B cell (primary cell): ENCODE data around the gene ZNF821. TPM values are rescaled to one million over a fixed set of nuclear protein-coding genes. Genes with fewer than 3 reads are reported as not detected.

Source experiments
- ATAC-seq: fragments of 200-7000 bp; cut with Tn5 transposase; one replicate; pipeline ENCODE4 v1.10.0; 2021; ENCODE audit warnings: low read depth, mild to moderate bottlenecking, moderate number of reproducible peaks, moderate library complexity
- CTCF ChIA-PET: fragments of 350-600 bp; sonication (Branson Sonifier 250); formaldehyde crosslinking; loops from one replicate; lab custom pipeline; 2021; ENCODE audit warnings: antibody characterized with exemption, inconsistent platforms; lab: Charles Lee
- POLR2A ChIA-PET: fragments of 350-600 bp; sonication (Branson Sonifier 250); formaldehyde crosslinking; loops from one replicate; lab custom pipeline; 2021; ENCODE audit warnings: antibody characterized with exemption; lab: Charles Lee
- DNase-seq: peaks from one replicate; pipeline ENCODE4 v3.0.0; 2013
- H2AFZ ChIP-seq: 2 replicates; pipeline ENCODE4 v1.6.1; 2012; ENCODE audit warnings: mild to moderate bottlenecking, low read depth, low read length; ENCODE audit not compliant: insufficient read depth, poor library complexity, severe bottlenecking
- H3K27ac ChIP-seq, 2 donors: 1 replicate in 1 of 2; 2 replicates in 1 of 2; pipeline ENCODE4 v1.5.1; 2012 to 2013; ENCODE audit warnings: low read length in 2 of 2, mild to moderate bottlenecking in 2 of 2, moderate library complexity in 1 of 2
- H3K27me3 ChIP-seq, 4 experiments: fragments of 200-600 bp in 1 of 4; sonication (generic) in 1 of 4; replicated peaks in 1 of 4; 1 replicate in 2 of 4; 2 replicates in 2 of 4; pipeline versions ENCODE4 v1.6.1 to v1.7.0; 2013 to 2016; ENCODE audit warnings: low read length in 3 of 4, mild to moderate bottlenecking in 2 of 4, mixed read lengths in 1 of 4, moderate library complexity in 1 of 4; ENCODE audit not compliant: insufficient read depth in 4 of 4, control insufficient read depth in 3 of 4; ENCODE audit errors: control extremely low read depth in 1 of 4
- H3K36me3 ChIP-seq, 2 experiments: replicated peaks in 1 of 2; 1 replicate in 1 of 2; 2 replicates in 1 of 2; pipeline versions ENCODE4 v1.6.1 to v1.7.1; 2013; ENCODE audit warnings: low read length in 1 of 2; ENCODE audit not compliant: insufficient read depth in 2 of 2, control insufficient read depth in 1 of 2; ENCODE audit errors: control extremely low read depth in 1 of 2, extremely low read depth in 1 of 2
- H3K4me1 ChIP-seq, 2 donors: fragments of 200-600 bp in 1 of 2; sonication (generic) in 1 of 2; 1 replicate in 1 of 2; 2 replicates in 1 of 2; pipeline versions ENCODE4 v1.5.1 to v1.6.1; 2013 to 2017; ENCODE audit warnings: low read length in 2 of 2; ENCODE audit not compliant: control insufficient read depth in 2 of 2, insufficient read depth in 2 of 2
- H3K4me2 ChIP-seq: replicated peaks from 2 replicates; pipeline ENCODE3; 2012; ENCODE audit warnings: mild to moderate bottlenecking, low read depth, low read length; ENCODE audit not compliant: poor library complexity, severe bottlenecking
- H3K4me3 ChIP-seq, 5 experiments: fragments of 200-600 bp in 1 of 5; sonication (generic) in 1 of 5; 1 replicate in 3 of 5; 2 replicates in 2 of 5; pipeline versions ENCODE4 v1.5.1 to v1.7.0; 2011 to 2016; ENCODE audit warnings: low read length in 4 of 5, mild to moderate bottlenecking in 4 of 5, low read depth in 2 of 5, control low read depth in 1 of 5, moderate library complexity in 1 of 5; ENCODE audit not compliant: insufficient read depth in 1 of 5; ENCODE audit errors: control extremely low read depth in 1 of 5, extremely low read depth in 1 of 5
- H3K79me2 ChIP-seq: fragments of 200-600 bp; sonication (generic); one replicate; pipeline ENCODE4 v1.6.0; 2016; ENCODE audit warnings: low read length; ENCODE audit not compliant: control insufficient read depth, insufficient read depth
- H3K9ac ChIP-seq: fragments of 200-600 bp; sonication (generic); 2 replicates; pipeline ENCODE4 v1.6.1; 2017; ENCODE audit warnings: mild to moderate bottlenecking, low read length, moderate library complexity
- H3K9me3 ChIP-seq, 3 donors: one replicate each; pipeline versions ENCODE4 v1.6.1 to v1.7.1; 2013; ENCODE audit warnings: low read length in 2 of 3; ENCODE audit not compliant: control insufficient read depth in 2 of 3, insufficient read depth in 1 of 3; ENCODE audit errors: control extremely low read depth in 1 of 3
- H4K20me1 ChIP-seq: 2 replicates; pipeline ENCODE4 v1.6.0; 2012; ENCODE audit warnings: mild to moderate bottlenecking, low read length; ENCODE audit not compliant: insufficient read depth, control insufficient read depth, poor library complexity, severe bottlenecking
- H3K27ac Mint-ChIP-seq: one replicate; pipeline ENCODE4 v1.8.0; 2021; ENCODE audit warnings: mixed read lengths
- H3K27me3 Mint-ChIP-seq: one replicate; pipeline ENCODE4 v1.8.0; 2021; ENCODE audit warnings: mixed read lengths
- H3K4me1 Mint-ChIP-seq: one replicate; pipeline ENCODE4 v1.8.0; 2021; ENCODE audit warnings: mixed read lengths
- H3K4me3 Mint-ChIP-seq: one replicate; pipeline ENCODE4 v1.8.0; 2021; ENCODE audit warnings: mixed read lengths
- H3K9me3 Mint-ChIP-seq: one replicate; pipeline ENCODE4 v1.8.0; 2022; ENCODE audit warnings: mixed read lengths; ENCODE audit not compliant: insufficient read depth
- EZH2 ChIP-seq: IDR thresholded peaks from 2 replicates; pipeline ENCODE4 v1.6.1; 2012; ENCODE audit warnings: borderline replicate concordance, low read depth, mild to moderate bottlenecking, moderate library complexity, low read length; ENCODE audit not compliant: insufficient read depth, poor library complexity, severe bottlenecking
- WGBS: methylation state at CpG from one replicate; pipeline ENCODE4 v1.1.5; 2013; ENCODE audit warnings: missing lambda C conversion rate; ENCODE audit not compliant: insufficient coverage; 5-methylcytosine and 5-hydroxymethylcytosine counted together
- intact Hi-C: fragments of 100-400 bp; cut with micrococcal nuclease; formaldehyde crosslinking; loops from one replicate; pipeline ENCODE4 v1.10.0; 2022
- polyA plus RNA-seq: library from polyadenylated mRNA; depleted of rRNA; stranded (reverse); fragments of >200 nt; gene quantifications from 2 replicates; pipeline ENCODE4 v1.2.3, GENCODE V29; 2012
- total RNA-seq, 2 donors: library from RNA; stranded (reverse); fragments of 120-200 nt in 1 of 2; gene quantifications; 1 replicate in 1 of 2; 2 replicates in 1 of 2; pipeline versions ENCODE4 v1.2.3 to v1.2.4, GENCODE V29; 2013 to 2022
- TF ChIP-seq, protein P1 (sequence below): fragments of 200-600 bp; IDR thresholded peaks from one replicate; pipeline ENCODE4 v1.8.0; 2022; ENCODE audit warnings: antibody characterized with exemption, mild to moderate bottlenecking

ZNF821 gene
- total and polyA plus RNA-seq, 2 donors (not counting 1 experiment from before 2014, with no cell fraction given) = 35.6 to 35.8 TPM

DNA sequence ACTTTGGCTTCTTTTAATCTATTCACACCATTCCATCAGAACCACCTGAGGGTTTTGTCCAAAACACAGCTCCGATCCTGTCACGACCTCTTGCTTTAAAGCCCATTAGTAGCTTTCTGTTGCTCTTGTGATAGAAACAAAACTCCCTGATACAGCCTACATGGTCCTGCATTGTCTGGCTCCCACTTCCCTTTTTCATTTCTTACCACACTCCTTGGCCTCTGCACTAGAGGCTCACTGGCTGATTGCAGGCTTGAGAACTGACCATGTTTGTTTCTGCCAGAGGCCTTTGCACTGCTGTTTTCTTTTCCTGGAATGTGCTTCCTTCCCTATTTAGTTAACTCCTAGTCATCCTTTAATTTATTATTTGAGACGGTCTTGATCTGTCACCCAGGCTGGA is 35.1 kb upstream of the ZNF821 start:
- H3K4me2 ChIP-seq = no peak overlapping the region
- no peak for TF ChIP-seq EZH2
- TF ChIP-seq, protein P1, sequence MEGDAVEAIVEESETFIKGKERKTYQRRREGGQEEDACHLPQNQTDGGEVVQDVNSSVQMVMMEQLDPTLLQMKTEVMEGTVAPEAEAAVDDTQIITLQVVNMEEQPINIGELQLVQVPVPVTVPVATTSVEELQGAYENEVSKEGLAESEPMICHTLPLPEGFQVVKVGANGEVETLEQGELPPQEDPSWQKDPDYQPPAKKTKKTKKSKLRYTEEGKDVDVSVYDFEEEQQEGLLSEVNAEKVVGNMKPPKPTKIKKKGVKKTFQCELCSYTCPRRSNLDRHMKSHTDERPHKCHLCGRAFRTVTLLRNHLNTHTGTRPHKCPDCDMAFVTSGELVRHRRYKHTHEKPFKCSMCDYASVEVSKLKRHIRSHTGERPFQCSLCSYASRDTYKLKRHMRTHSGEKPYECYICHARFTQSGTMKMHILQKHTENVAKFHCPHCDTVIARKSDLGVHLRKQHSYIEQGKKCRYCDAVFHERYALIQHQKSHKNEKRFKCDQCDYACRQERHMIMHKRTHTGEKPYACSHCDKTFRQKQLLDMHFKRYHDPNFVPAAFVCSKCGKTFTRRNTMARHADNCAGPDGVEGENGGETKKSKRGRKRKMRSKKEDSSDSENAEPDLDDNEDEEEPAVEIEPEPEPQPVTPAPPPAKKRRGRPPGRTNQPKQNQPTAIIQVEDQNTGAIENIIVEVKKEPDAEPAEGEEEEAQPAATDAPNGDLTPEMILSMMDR = no peak
- intact Hi-C loops = no loop called here
- peaks cover 75% of the 10 kb centered on the region for H4K20me1 ChIP-seq
- H3K27me3 ChIP-seq = no peaks in the 10 kb centered on the region
- CTCF ChIA-PET = interaction anchor here (3.4 to 3.7 kb wide), 2 partner anchors 36 to 42 kb away, joined by 10 to 11 read pairs; no protein-coding TSS in a partner anchor
- peaks cover 27 to 85% of the 10 kb centered on the region in 2 experiments for H3K36me3 ChIP-seq
- H3K9ac ChIP-seq = no peak overlapping the region
- H3K4me3 Mint-ChIP-seq = no peak overlapping the region
- 100% methylated on average over 3 of the region's 3 CpGs for WGBS
- no peaks in the 10 kb centered on the region for H3K27me3 Mint-ChIP-seq
- ATAC-seq (peak; percentile 51), DNase-seq (peak; percentile 34)
- H3K79me2 ChIP-seq = peaks cover 75% of the 10 kb centered on the region
- peaks cover 3 to 4% of the 10 kb centered on the region in 2 donors for H3K4me1 ChIP-seq
- peaks cover 25% of the 10 kb centered on the region for H3K4me1 Mint-ChIP-seq
- H3K27ac ChIP-seq = peak overlapping the region in 1 of 2 donors; percentile 37
- H3K27ac Mint-ChIP-seq = no peak overlapping the region
- no peak overlapping the region for H3K4me3 ChIP-seq
- H2AFZ ChIP-seq = no peak overlapping the region
- peaks cover 0 to 7% (median 5%) of the 10 kb centered on the region in 3 donors for H3K9me3 ChIP-seq
- POLR2A ChIA-PET = interaction anchor here (0.7 kb wide), 1 partner anchor 38 kb away, joined by 6 read pairs; no protein-coding TSS in a partner anchor
- H3K9me3 Mint-ChIP-seq = no peaks in the 10 kb centered on the region

DNA sequence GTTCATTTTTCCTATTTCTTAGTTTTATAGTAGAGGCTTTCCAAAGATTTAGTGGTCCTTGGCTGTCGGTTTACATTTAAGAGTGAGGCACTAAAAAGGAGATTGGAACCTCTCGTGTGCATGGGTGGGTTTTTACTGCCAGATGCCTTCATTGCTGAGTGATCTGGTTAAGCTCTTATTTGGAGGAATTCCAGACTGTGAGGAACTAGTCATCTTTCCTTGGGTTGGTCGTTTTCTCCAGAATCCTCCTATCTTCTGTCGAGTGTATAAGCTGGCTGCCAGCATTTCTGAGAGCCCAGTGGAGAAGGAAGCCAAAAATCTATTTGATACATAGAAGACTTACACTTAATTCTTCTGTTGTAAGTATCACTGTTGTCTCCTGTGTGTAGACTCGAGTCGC is 33.9 kb upstream of the ZNF821 start:
- Histone ChIP-seq H3K36me3 (peaks cover 27 to 80% of the 10 kb centered on the region in 2 experiments), H3K9me3 (peaks cover 0 to 7% (median 5%) of the 10 kb centered on the region in 3 donors), H4K20me1 (peaks cover 83% of the 10 kb centered on the region), H3K9ac (no peak overlapping the region), H3K27ac (no peak overlapping the region), H3K4me2 (no peak overlapping the region), H3K4me3 (no peak overlapping the region), H3K4me1 (peaks cover 4 to 5% of the 10 kb centered on the region in 2 donors), H3K27me3 (no peaks in the 10 kb centered on the region), H3K79me2 (peaks cover 87% of the 10 kb centered on the region), H2AFZ (no peak overlapping the region)
- H3K27me3 Mint-ChIP-seq = no peaks in the 10 kb centered on the region
- peaks cover 32% of the 10 kb centered on the region for H3K4me1 Mint-ChIP-seq
- DNase-seq (no peak), ATAC-seq (no peak)
- intact Hi-C loops = no loop called here
- TF ChIP-seq, protein P1 = no peak
- TF ChIP-seq EZH2 = no peak
- CTCF ChIA-PET = interaction anchor here (0.8 to 3.7 kb wide), 4 partner anchors 11 to 89 kb away, joined by 4 to 11 read pairs (median 8); no protein-coding TSS in a partner anchor
- 85% methylated on average over 2 of the region's 6 CpGs for WGBS
- no peaks in the 10 kb centered on the region for H3K9me3 Mint-ChIP-seq
- POLR2A ChIA-PET = interaction anchor here (1.2 kb wide), 1 partner anchor 35 kb away, joined by 3 read pairs; no protein-coding TSS in a partner anchor
- H3K27ac Mint-ChIP-seq = no peak overlapping the region
- no peak overlapping the region for H3K4me3 Mint-ChIP-seq
